DOHH2 (cell line): ENCODE measurements around the gene SEMA5A.

ENCODE experiments used
- H3F3A ChIP-seq: fragments of 200-600 bp; sonication (generic), shearing (Covaris generic); 2 replicates; pipeline ENCODE4 v1.6.0; 2016; ENCODE audit warnings: antibody characterized with exemption, mild to moderate bottlenecking; ENCODE audit not compliant: control insufficient read depth, insufficient read depth
- H3K27ac ChIP-seq: fragments of 200-600 bp; sonication (generic); 2 replicates; pipeline ENCODE4 v1.5.1; 2014; ENCODE audit warnings: low read depth, mild to moderate bottlenecking, low read length, moderate library complexity
- H3K27me3 ChIP-seq: fragments of 200-600 bp; sonication (generic); 2 replicates; pipeline ENCODE4 v1.6.1; 2014; ENCODE audit warnings: mild to moderate bottlenecking, low read length, mixed read lengths; ENCODE audit not compliant: control insufficient read depth
- H3K36me3 ChIP-seq: fragments of 200-600 bp; sonication (generic); 2 replicates; pipeline ENCODE4 v1.6.1; 2014; ENCODE audit warnings: mild to moderate bottlenecking, low read length, moderate library complexity, mixed read lengths; ENCODE audit not compliant: control insufficient read depth
- H3K4me1 ChIP-seq: fragments of 200-600 bp; sonication (generic); 2 replicates; pipeline ENCODE4 v1.6.1; 2014; ENCODE audit warnings: mild to moderate bottlenecking, low read length, mixed read lengths; ENCODE audit not compliant: control insufficient read depth
- H3K4me2 ChIP-seq: fragments of 200-600 bp; sonication (generic); 2 replicates; pipeline ENCODE4 v1.6.0; 2014; ENCODE audit warnings: mild to moderate bottlenecking, low read length, moderate library complexity
- H3K4me3 ChIP-seq: fragments of 200-600 bp; sonication (generic); 2 replicates; pipeline ENCODE4 v1.5.1; 2014; ENCODE audit warnings: mild to moderate bottlenecking, low read length, mixed read lengths
- H3K79me2 ChIP-seq: fragments of 200-600 bp; sonication (generic); 2 replicates; pipeline ENCODE4 v1.6.1; 2014; ENCODE audit warnings: mild to moderate bottlenecking, low read length, mixed read lengths; ENCODE audit not compliant: control insufficient read depth
- H3K9me2 ChIP-seq: fragments of 200-600 bp; sonication (generic); replicated peaks from 2 replicates; pipeline ENCODE4 v1.6.1; 2014; ENCODE audit warnings: mild to moderate bottlenecking, low read length, mixed read lengths; ENCODE audit not compliant: control insufficient read depth
- H3K9me3 ChIP-seq: fragments of 200-600 bp; sonication (generic); 2 replicates; pipeline ENCODE4 v1.6.1; 2014; ENCODE audit warnings: antibody characterized with exemption, low read length, mixed read lengths; ENCODE audit not compliant: control insufficient read depth, insufficient read depth
- H4K20me1 ChIP-seq: fragments of 200-600 bp; sonication (generic); 2 replicates; pipeline ENCODE4 v1.6.0; 2014; ENCODE audit warnings: low read depth, mild to moderate bottlenecking, antibody characterized with exemption, low read length, moderate library complexity; ENCODE audit not compliant: control insufficient read depth, insufficient read depth
- EZH2phosphoT487 ChIP-seq: fragments of 200-600 bp; sonication (generic); IDR thresholded peaks from 2 replicates; pipeline ENCODE4 v1.6.1; 2017; ENCODE audit warnings: borderline replicate concordance, mild to moderate bottlenecking, antibody characterized with exemption, low read length, moderate library complexity, mixed read lengths
- TF ChIP-seq, protein P1 (sequence below): fragments of 200-600 bp; sonication (generic); IDR thresholded peaks from one replicate; pipeline ENCODE4 v1.5.1; 2014; ENCODE audit warnings: antibody characterized with exemption, mild to moderate bottlenecking, low read depth, low read length; ENCODE audit not compliant: poor library complexity, severe bottlenecking

SEMA5A gene

GRCh38 chr5:9037048-9037447 is 508.8 kb downstream of the SEMA5A start:
- Histone ChIP-seq H4K20me1 (no peaks in the 10 kb centered on the region), H3K79me2 (no peaks in the 10 kb centered on the region), H3K4me3 (no peak overlapping the region), H3K27ac (no peak overlapping the region), H3F3A (no peaks in the 10 kb centered on the region), H3K4me2 (no peak overlapping the region), H3K27me3 (no peaks in the 10 kb centered on the region), H3K9me3 (no peaks in the 10 kb centered on the region), H3K36me3 (no peaks in the 10 kb centered on the region), H3K4me1 (no peaks in the 10 kb centered on the region), H3K9me2 (no peaks in the 10 kb centered on the region)
- TF ChIP-seq, protein P1, sequence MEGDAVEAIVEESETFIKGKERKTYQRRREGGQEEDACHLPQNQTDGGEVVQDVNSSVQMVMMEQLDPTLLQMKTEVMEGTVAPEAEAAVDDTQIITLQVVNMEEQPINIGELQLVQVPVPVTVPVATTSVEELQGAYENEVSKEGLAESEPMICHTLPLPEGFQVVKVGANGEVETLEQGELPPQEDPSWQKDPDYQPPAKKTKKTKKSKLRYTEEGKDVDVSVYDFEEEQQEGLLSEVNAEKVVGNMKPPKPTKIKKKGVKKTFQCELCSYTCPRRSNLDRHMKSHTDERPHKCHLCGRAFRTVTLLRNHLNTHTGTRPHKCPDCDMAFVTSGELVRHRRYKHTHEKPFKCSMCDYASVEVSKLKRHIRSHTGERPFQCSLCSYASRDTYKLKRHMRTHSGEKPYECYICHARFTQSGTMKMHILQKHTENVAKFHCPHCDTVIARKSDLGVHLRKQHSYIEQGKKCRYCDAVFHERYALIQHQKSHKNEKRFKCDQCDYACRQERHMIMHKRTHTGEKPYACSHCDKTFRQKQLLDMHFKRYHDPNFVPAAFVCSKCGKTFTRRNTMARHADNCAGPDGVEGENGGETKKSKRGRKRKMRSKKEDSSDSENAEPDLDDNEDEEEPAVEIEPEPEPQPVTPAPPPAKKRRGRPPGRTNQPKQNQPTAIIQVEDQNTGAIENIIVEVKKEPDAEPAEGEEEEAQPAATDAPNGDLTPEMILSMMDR: no peak
- TF ChIP-seq EZH2phosphoT487: no peak

DNA sequence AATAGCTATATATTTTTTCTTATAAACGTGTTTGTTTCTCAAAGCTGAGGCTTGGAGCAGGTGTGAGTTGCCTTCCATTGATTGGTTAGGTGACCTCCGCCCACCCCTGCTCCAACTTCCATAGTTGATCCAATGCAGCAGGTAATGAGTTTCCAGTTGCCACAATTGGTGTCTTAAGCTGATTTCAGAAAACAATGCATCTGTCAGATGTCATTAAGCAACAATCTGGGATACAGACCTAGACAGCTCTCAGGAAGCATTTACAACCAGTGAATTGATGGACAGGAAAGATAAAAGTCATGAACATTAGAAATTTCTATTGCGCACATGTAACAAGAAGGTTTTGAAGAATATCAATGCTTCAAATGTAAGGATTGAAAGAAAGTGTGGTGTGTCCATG is 510.5 kb downstream of the SEMA5A start:
- TF ChIP-seq, protein P1: no peak
- no peak for TF ChIP-seq EZH2phosphoT487
- Histone ChIP-seq H3K27ac (no peak overlapping the region), H3K79me2 (no peaks in the 10 kb centered on the region), H3K9me3 (no peaks in the 10 kb centered on the region), H3K36me3 (no peaks in the 10 kb centered on the region), H3K27me3 (no peaks in the 10 kb centered on the region), H3F3A (no peaks in the 10 kb centered on the region), H4K20me1 (no peaks in the 10 kb centered on the region), H3K9me2 (no peaks in the 10 kb centered on the region), H3K4me2 (no peak overlapping the region), H3K4me3 (no peak overlapping the region), H3K4me1 (no peaks in the 10 kb centered on the region)

DNA sequence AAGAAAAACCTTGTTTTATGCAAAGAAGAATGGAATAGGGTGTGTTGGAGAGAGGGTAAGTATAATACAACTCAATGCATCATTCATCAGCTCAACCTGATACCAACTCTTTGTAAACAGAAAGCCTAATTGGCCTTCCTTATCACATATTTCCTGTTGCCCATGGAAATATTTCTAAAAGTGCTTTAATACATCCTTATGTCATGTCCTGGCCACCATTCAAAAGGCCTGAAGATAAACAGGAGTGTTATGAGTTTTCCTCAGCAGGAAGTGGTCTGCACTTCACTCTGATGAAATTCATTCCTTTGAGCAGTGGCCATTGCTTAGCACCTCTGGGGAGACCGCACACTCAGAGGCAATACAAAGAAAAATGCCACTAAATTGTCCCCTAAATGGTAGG is 511.2 kb downstream of the SEMA5A start:
- no peak overlapping the region for H3K4me2 ChIP-seq
- H3K79me2 ChIP-seq: no peaks in the 10 kb centered on the region
- H3K36me3 ChIP-seq: no peaks in the 10 kb centered on the region
- no peaks in the 10 kb centered on the region for H3K9me3 ChIP-seq
- H3K27ac ChIP-seq: no peak overlapping the region
- no peaks in the 10 kb centered on the region for H3K27me3 ChIP-seq
- H3K4me1 ChIP-seq: no peaks in the 10 kb centered on the region
- H3K4me3 ChIP-seq: no peak overlapping the region
- TF ChIP-seq, protein P1: no peak
- no peak for TF ChIP-seq EZH2phosphoT487
- no peaks in the 10 kb centered on the region for H3K9me2 ChIP-seq
- no peaks in the 10 kb centered on the region for H4K20me1 ChIP-seq
- H3F3A ChIP-seq: no peaks in the 10 kb centered on the region

- no peaks in the 10 kb centered on the region for H3K4me1 ChIP-seq
- no peak overlapping the region for H3K27ac ChIP-seq
- H3K36me3 ChIP-seq: no peaks in the 10 kb centered on the region
- H3F3A ChIP-seq: no peaks in the 10 kb centered on the region
- no peak overlapping the region for H3K4me2 ChIP-seq
- H3K27me3 ChIP-seq: no peaks in the 10 kb centered on the region
- H3K79me2 ChIP-seq: no peaks in the 10 kb centered on the region
- no peaks in the 10 kb centered on the region for H3K9me3 ChIP-seq
- TF ChIP-seq, protein P1: no peak
- TF ChIP-seq EZH2phosphoT487: no peak
- H3K9me2 ChIP-seq: no peaks in the 10 kb centered on the region
- no peak overlapping the region for H3K4me3 ChIP-seq
- H4K20me1 ChIP-seq: no peaks in the 10 kb centered on the region
Observed at GRCh38 chr5:9033524-9033923, 512.4 kb downstream of the SEMA5A start.
